Measurements from ENCODE around the gene ZGPAT. TPM values are rescaled to one million over a fixed set of nuclear protein-coding genes. Genes with fewer than 3 reads are reported as not detected.
"Not testable (repeated sequence)": the region's sequence is repeated elsewhere in the genome, so short reads cannot be mapped to it uniquely, and the experiment has no call there.

Gene ZGPAT
- total RNA-seq, 1 donor from 2014 or later: 25.5 TPM

DNA sequence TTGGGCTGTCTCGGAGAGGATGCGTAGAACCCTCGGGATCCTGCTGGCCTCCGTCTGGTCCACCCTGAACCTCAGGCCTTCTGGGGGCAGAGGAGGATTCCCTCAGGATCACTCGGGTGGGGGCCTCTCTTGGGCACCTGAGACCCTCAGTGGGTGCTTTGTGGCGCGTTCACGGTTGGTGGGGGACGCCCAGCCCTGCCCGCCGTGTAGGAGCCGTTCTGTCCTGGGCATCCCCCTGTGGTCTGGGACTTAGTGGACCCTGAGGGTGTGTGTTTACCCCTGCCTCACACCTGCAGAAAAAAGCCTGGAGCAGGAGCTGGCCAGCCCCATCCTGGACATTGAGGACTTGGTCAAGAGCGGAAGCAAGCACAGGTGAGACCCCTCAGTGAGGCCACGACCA is 42.1 kb upstream of the ZGPAT start:
- no peaks in the 10 kb centered on the region for H3K27me3 ChIP-seq (ENCODE audit: control insufficient read depth, insufficient read depth, low read length)
- TF ChIP-seq, protein P1, sequence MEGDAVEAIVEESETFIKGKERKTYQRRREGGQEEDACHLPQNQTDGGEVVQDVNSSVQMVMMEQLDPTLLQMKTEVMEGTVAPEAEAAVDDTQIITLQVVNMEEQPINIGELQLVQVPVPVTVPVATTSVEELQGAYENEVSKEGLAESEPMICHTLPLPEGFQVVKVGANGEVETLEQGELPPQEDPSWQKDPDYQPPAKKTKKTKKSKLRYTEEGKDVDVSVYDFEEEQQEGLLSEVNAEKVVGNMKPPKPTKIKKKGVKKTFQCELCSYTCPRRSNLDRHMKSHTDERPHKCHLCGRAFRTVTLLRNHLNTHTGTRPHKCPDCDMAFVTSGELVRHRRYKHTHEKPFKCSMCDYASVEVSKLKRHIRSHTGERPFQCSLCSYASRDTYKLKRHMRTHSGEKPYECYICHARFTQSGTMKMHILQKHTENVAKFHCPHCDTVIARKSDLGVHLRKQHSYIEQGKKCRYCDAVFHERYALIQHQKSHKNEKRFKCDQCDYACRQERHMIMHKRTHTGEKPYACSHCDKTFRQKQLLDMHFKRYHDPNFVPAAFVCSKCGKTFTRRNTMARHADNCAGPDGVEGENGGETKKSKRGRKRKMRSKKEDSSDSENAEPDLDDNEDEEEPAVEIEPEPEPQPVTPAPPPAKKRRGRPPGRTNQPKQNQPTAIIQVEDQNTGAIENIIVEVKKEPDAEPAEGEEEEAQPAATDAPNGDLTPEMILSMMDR (IDR thresholded peaks at IDR 0.05; ENCODE audit: insufficient read depth, low read length, severe bottlenecking): no peak
- FAIRE-seq (no peak), DNase-seq (ENCODE audit: low read depth) (no peak)
- peaks cover 17% of the 10 kb centered on the region for H3K36me3 ChIP-seq (ENCODE audit: control insufficient read depth, insufficient read depth, low read length)
- H3K4me3 ChIP-seq (ENCODE audit: low read depth, low read length): no peak overlapping the region

DNA sequence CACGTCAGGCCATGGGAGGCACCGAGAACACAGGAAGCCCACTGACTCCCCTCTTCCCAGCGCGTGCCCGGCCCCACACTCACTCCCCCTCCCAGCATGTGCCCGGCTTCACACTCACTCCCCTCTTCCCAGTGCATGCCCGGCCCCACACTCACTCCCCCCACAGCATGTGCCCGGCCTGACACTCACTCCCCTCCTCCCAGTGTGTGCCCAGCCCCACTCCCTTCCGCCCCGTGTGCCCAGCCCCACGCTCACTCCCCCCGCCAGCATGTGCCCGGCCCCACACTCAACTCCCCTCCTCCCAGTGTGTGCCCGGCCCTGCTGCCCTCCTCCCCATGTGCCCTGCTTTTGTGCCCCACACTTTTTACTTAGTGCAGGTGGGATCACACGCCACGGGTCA is 40.0 kb upstream of the ZGPAT start:
- peaks cover 15% of the 10 kb centered on the region for H3K36me3 ChIP-seq (ENCODE audit: control insufficient read depth, insufficient read depth, low read length)
- TF ChIP-seq, protein P1 (IDR thresholded peaks at IDR 0.05; ENCODE audit: insufficient read depth, low read length, severe bottlenecking): no peak
- DNase-seq (ENCODE audit: low read depth) (no peak), FAIRE-seq (no peak)
- H3K4me3 ChIP-seq (ENCODE audit: low read depth, low read length): no peak overlapping the region
- no peaks in the 10 kb centered on the region for H3K27me3 ChIP-seq (ENCODE audit: control insufficient read depth, insufficient read depth, low read length)

DNA sequence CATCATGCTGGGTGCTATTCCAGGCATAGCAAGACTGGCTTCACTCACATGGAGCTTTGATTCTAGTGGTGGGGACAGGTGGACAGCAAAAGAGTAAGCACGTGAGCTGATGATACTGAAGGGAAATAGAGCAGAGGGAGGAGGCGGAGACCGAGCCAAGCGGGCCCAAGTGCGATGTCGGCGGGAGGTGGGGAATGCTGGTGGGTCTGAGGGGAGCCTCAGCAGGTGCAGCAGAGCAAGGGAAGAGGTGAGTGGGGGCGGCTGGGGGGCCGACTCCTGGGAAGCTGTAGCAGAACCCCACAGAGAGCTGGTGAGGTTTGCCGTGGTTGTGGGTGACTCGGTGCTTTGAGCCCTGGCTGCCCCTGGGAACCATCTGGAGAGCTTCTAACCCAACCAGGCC is 39.5 kb upstream of the ZGPAT start:
- TF ChIP-seq, protein P1 (IDR thresholded peaks at IDR 0.05; ENCODE audit: insufficient read depth, low read length, severe bottlenecking): no peak
- no peak overlapping the region for H3K4me3 ChIP-seq (ENCODE audit: low read depth, low read length)
- peaks cover 15% of the 10 kb centered on the region for H3K36me3 ChIP-seq (ENCODE audit: control insufficient read depth, insufficient read depth, low read length)
- DNase-seq (ENCODE audit: low read depth) (no peak), FAIRE-seq (no peak)
- H3K27me3 ChIP-seq (ENCODE audit: control insufficient read depth, insufficient read depth, low read length): no peaks in the 10 kb centered on the region

DNA sequence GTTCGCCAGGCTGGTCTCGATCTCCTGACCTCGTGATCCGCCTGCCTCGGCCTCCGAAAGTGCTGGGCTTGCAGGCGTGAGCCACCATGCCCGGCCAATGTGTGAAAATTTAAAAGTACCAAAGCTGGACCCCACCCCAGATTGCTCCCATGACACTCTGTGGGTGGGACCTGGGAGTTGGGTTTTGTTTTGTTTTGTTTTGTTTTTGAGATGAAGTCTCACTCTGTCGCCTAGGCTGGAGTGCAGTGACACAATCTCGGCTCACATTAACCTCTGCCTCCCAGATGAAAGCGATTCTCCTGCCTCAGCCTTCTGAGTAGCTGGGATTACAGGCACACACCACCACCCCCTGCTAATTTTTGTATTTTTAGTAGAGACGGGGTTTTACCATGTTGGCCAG is 36.1 kb upstream of the ZGPAT start:
- not testable (repeated sequence) for FAIRE-seq; H3K4me3 ChIP-seq (ENCODE audit: low read depth, low read length); H3K27me3 ChIP-seq (ENCODE audit: control insufficient read depth, insufficient read depth, low read length); DNase-seq (ENCODE audit: low read depth)
- H3K36me3 ChIP-seq (ENCODE audit: control insufficient read depth, insufficient read depth, low read length): peaks cover 14% of the 10 kb centered on the region

DNA sequence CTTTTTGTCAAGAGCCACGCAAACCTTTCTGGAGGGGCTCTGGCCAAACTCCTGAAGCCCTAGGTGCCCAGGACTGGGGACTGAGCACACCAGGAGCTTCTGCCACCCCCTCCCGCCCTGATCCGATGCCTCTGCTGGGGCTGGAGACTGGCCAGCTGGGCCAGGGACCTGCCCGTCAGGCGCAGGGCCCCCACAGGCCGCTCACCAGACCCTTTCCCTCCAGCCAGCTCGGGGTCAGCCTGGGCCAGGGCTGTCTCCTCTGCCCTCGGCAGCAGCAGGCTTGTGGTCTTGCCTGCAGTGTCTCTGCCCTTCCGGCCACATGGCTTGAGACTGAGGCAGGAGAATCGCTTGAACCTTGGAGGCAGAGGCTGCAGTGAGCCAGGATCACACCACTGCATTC is 35.2 kb upstream of the ZGPAT start:
- H3K4me3 ChIP-seq (ENCODE audit: low read depth, low read length): no peak overlapping the region
- peaks cover 9% of the 10 kb centered on the region for H3K36me3 ChIP-seq (ENCODE audit: control insufficient read depth, insufficient read depth, low read length)
- DNase-seq (ENCODE audit: low read depth) (no peak), FAIRE-seq (no peak)
- H3K27me3 ChIP-seq (ENCODE audit: control insufficient read depth, insufficient read depth, low read length): no peaks in the 10 kb centered on the region
- TF ChIP-seq, protein P1 (IDR thresholded peaks at IDR 0.05; ENCODE audit: insufficient read depth, low read length, severe bottlenecking): no peak

DNA sequence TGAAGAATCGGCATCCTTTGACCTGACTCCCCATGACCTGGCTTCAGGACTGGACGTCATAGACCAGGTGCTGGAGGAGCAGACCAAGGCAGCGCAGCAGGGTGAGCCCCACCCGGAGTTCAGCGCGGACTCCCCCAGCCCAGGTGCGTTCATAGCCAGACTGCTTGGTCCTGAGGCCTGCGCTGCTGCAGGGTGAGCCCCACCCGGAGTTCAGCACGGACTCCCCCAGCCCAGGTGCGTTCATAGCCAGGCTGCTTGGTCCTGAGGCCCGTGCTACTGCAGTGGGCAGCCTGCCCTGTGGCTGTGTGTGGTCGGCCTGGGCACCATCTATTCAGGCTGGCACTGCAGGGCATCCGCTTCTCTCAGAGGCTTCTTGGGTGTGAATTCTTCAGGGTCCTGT is 33.9 kb upstream of the ZGPAT start:
- DNase-seq (ENCODE audit: low read depth) (no peak), FAIRE-seq (no peak)
- Histone ChIP-seq H3K27me3 (ENCODE audit: control insufficient read depth, insufficient read depth, low read length) (no peaks in the 10 kb centered on the region), H3K36me3 (ENCODE audit: control insufficient read depth, insufficient read depth, low read length) (peaks cover 4% of the 10 kb centered on the region), H3K4me3 (ENCODE audit: low read depth, low read length) (no peak overlapping the region)
- TF ChIP-seq, protein P1 (IDR thresholded peaks at IDR 0.05; ENCODE audit: insufficient read depth, low read length, severe bottlenecking): no peak
